SK-N-SH treated with all-trans-retinoic acid at 6 μM for 48 hours (cell line): ENCODE data around the gene SVIL.
"Not testable (repeated sequence)": the region's sequence is repeated elsewhere in the genome, so short reads cannot be mapped to it uniquely, and the experiment has no call there.

Source experiments
- BACH2 ChIP-seq: fragments of 250-450 bp; sonication (Bioruptor Pico); IDR thresholded peaks from 2 replicates; pipeline ENCODE4 v1.9.0; 2021; ENCODE audit warnings: mild to moderate bottlenecking, borderline replicate concordance
- CSDC2 ChIP-seq: fragments of 250-450 bp; sonication (Bioruptor Pico); IDR thresholded peaks from 2 replicates; pipeline ENCODE4 v1.5.0; 2020; ENCODE audit warnings: mild to moderate bottlenecking, moderate library complexity
- ESRRG ChIP-seq: fragments of 250-450 bp; sonication (Bioruptor Pico); IDR thresholded peaks from 2 replicates; pipeline ENCODE4 v1.6.1; 2021; ENCODE audit warnings: mild to moderate bottlenecking
- PATZ1 ChIP-seq: fragments of 250-450 bp; sonication (Bioruptor Pico); IDR thresholded peaks from 2 replicates; pipeline ENCODE4 v1.8.0; 2020; ENCODE audit warnings: mild to moderate bottlenecking, moderate library complexity, borderline replicate concordance
- PPARA ChIP-seq: fragments of 250-450 bp; sonication (Bioruptor Pico); IDR thresholded peaks from 2 replicates; pipeline ENCODE4 v1.5.0; 2020; ENCODE audit warnings: mild to moderate bottlenecking, borderline replicate concordance
- RARB ChIP-seq: fragments of 250-450 bp; sonication (Bioruptor Pico); IDR thresholded peaks from 2 replicates; pipeline ENCODE4 v1.8.0; 2021; ENCODE audit warnings: mild to moderate bottlenecking, moderate library complexity
- TOX ChIP-seq: fragments of 250-450 bp; sonication (Bioruptor Pico); IDR thresholded peaks from 2 replicates; pipeline ENCODE4 v1.8.0; 2021; ENCODE audit warnings: mild to moderate bottlenecking, moderate library complexity, borderline replicate concordance
- ZC3H10 ChIP-seq: fragments of 250-450 bp; sonication (Bioruptor Pico); IDR thresholded peaks from 2 replicates; pipeline ENCODE4 v1.5.1; 2021; ENCODE audit warnings: mild to moderate bottlenecking, moderate library complexity
- ZFP3 ChIP-seq: fragments of 250-450 bp; sonication (Bioruptor Pico); IDR thresholded peaks from 2 replicates; pipeline ENCODE4 v1.5.0; 2020; ENCODE audit warnings: mild to moderate bottlenecking, moderate library complexity
- ZFP30 ChIP-seq: fragments of 450-650 bp; formaldehyde crosslinking; IDR thresholded peaks from 2 replicates; pipeline ENCODE4 v1.5.0; 2022; ENCODE audit warnings: mild to moderate bottlenecking, moderate library complexity
- ZNF70 ChIP-seq: fragments of 450-650 bp; formaldehyde crosslinking; IDR thresholded peaks from 2 replicates; pipeline ENCODE4 v1.5.0; 2020; ENCODE audit warnings: mild to moderate bottlenecking, moderate library complexity
- ZNF8 ChIP-seq: fragments of 450-650 bp; formaldehyde crosslinking; IDR thresholded peaks from 2 replicates; pipeline ENCODE4 v1.5.0; 2020; ENCODE audit warnings: mild to moderate bottlenecking, moderate library complexity
- TF ChIP-seq, protein P1 (sequence below): fragments of 250-450 bp; sonication (Bioruptor Pico); IDR thresholded peaks from 2 replicates; pipeline ENCODE4 v1.5.0; 2020; ENCODE audit warnings: mild to moderate bottlenecking, moderate library complexity

DNA sequence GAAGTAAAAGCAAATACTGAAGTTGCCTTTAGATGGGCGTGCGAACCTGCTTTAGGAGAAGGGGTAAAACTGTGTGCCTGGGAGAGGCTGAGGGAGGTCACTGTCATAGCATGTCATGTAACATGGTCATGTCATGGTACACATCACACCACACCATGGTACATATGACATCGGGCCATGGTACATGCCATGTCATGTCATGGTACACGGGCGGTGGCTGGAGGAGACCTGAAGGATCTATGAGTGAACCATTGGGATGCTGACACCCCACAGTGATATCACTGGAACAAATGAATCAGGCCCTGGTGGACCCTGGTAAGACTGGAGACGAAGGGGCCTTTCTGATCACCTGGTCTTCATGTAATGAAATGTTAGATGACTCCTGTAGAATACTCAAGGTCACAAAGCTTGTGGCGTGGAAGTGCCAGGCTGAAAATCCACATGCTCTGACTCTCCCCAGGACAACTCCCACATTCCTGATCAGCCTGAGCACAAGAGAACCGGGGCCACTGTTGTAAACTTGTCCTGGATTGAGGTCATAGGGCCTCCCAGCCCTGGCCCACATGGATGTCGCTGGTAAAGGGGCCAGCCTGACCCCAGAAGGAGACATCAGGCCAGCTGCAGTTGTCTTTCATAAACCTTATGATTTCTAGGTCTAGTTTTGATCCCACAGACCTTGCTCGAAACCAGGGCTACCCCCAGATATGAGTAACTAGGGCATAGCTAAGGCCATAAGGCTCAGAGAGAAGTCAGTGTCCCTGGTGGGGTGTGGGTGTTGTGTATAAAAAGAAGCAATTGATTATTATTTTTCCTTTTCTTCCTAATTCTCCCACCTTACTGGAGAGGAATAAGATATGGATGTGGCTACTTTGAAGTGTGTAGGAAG lies 60.3 kb downstream of the SVIL start:
- not testable (repeated sequence) for TF ChIP-seq BACH2; PATZ1 (CRISPR knock-in tag); CSDC2 (CRISPR knock-in tag); TOX; ZFP3; ZC3H10; ZFP30; PPARA (CRISPR knock-in tag); ZNF8 (CRISPR knock-in tag); ZNF70 (CRISPR knock-in tag); RARB; ESRRG (CRISPR knock-in tag)
- TF ChIP-seq, protein P1, sequence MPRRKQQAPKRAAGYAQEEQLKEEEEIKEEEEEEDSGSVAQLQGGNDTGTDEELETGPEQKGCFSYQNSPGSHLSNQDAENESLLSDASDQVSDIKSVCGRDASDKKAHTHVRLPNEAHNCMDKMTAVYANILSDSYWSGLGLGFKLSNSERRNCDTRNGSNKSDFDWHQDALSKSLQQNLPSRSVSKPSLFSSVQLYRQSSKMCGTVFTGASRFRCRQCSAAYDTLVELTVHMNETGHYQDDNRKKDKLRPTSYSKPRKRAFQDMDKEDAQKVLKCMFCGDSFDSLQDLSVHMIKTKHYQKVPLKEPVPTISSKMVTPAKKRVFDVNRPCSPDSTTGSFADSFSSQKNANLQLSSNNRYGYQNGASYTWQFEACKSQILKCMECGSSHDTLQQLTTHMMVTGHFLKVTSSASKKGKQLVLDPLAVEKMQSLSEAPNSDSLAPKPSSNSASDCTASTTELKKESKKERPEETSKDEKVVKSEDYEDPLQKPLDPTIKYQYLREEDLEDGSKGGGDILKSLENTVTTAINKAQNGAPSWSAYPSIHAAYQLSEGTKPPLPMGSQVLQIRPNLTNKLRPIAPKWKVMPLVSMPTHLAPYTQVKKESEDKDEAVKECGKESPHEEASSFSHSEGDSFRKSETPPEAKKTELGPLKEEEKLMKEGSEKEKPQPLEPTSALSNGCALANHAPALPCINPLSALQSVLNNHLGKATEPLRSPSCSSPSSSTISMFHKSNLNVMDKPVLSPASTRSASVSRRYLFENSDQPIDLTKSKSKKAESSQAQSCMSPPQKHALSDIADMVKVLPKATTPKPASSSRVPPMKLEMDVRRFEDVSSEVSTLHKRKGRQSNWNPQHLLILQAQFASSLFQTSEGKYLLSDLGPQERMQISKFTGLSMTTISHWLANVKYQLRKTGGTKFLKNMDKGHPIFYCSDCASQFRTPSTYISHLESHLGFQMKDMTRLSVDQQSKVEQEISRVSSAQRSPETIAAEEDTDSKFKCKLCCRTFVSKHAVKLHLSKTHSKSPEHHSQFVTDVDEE (CRISPR knock-in tag): not testable (repeated sequence)
